HepG2 (cell line): ENCODE data around the gene KRTDAP. TPM values are rescaled to one million over a fixed set of nuclear protein-coding genes. Genes with fewer than 3 reads are reported as not detected.

Source experiments
- ETV6 ChIP-seq: sonication (generic); formaldehyde crosslinking; conservative IDR thresholded peaks from 2 replicates; pipeline ENCODE4 v1.4.0; 2020; ENCODE audit warnings: missing genetic modification reagents
- JARID2 ChIP-seq: sonication (generic); formaldehyde crosslinking; IDR thresholded peaks from 2 replicates; pipeline ENCODE4 v1.8.1; 2023; ENCODE audit warnings: missing genetic modification reagents, inconsistent platforms; ENCODE audit not compliant: insufficient replicate concordance
- RBM39 ChIP-seq: fragments of 200-400 bp; formaldehyde crosslinking; IDR thresholded peaks from one replicate; pipeline ENCODE4 v1.6.1; 2018; ENCODE audit warnings: antibody characterized with exemption, mild to moderate bottlenecking, low read depth, low read length; ENCODE audit not compliant: poor library complexity, severe bottlenecking
- SMC3 ChIP-seq: IDR thresholded peaks from 2 replicates; pipeline ENCODE4 v1.6.1; 2011; ENCODE audit warnings: low read length, improper control_type of control experiment
- TFAP4 ChIP-seq: sonication (generic); IDR thresholded peaks from 2 replicates; pipeline ENCODE4 v1.6.1; 2016; ENCODE audit warnings: low read depth, borderline replicate concordance
- WIZ ChIP-seq: sonication (generic); formaldehyde crosslinking; IDR thresholded peaks from 2 replicates; pipeline ENCODE4 v1.5.1; 2020; ENCODE audit warnings: mild to moderate bottlenecking, missing genetic modification reagents
- ZNF644 ChIP-seq: IDR thresholded peaks from 2 replicates; pipeline ENCODE4 v1.6.1; 2016; ENCODE audit warnings: low read depth
- ZNF687 ChIP-seq: sonication (generic); formaldehyde crosslinking; IDR thresholded peaks from 2 replicates; pipeline ENCODE4 v1.5.1; 2020; ENCODE audit warnings: mild to moderate bottlenecking, missing genetic modification reagents, moderate library complexity
- polyA plus RNA-seq, 8 experiments: library from polyadenylated mRNA; depleted of rRNA in 3 of 8; stranded (reverse) in 7 of 8; unstranded in 1 of 8; fragments of >200 nt; fragmentation: Illumina TruSeq in 4 of 8; extraction: Trizol in 4 of 8; gene quantifications; 2 replicates each; pipeline versions ENCODE4 v1.2.1 to v1.2.3, GENCODE V29; 2011 to 2016; ENCODE audit warnings: low read depth in 4 of 8, missing spikeins in 1 of 8, mixed read lengths in 1 of 8; ENCODE audit not compliant: insufficient read depth in 1 of 8
- total RNA-seq, 5 experiments: library from RNA; depleted of rRNA; stranded (reverse); fragments of >200 nt; fragmentation: Illumina TruSeq; extraction: Trizol; gene quantifications; 2 replicates each; pipeline ENCODE4 v1.2.3, GENCODE V29; 2016; ENCODE audit warnings: low read depth in 1 of 5
- TF ChIP-seq, protein P1 (sequence below): sonication (generic); formaldehyde crosslinking; IDR thresholded peaks from 2 replicates; pipeline ENCODE4 v1.5.1; 2020; ENCODE audit warnings: missing genetic modification reagents, mild to moderate bottlenecking, borderline replicate concordance
- TF ChIP-seq, protein P2 (sequence below), 2 experiments: sonication (generic) in 1 of 2; formaldehyde crosslinking in 1 of 2; IDR thresholded peaks; 2 replicates each; pipeline versions ENCODE4 v1.4.0 to v1.6.1; 2018 to 2020; ENCODE audit warnings: missing genetic modification reagents in 2 of 2, borderline replicate concordance in 1 of 2, low read depth in 1 of 2, mild to moderate bottlenecking in 1 of 2, missing biosample characterization in 1 of 2
- TF ChIP-seq, protein P3 (sequence below): IDR thresholded peaks from 2 replicates; pipeline ENCODE4 v1.6.1; 2012; ENCODE audit warnings: inconsistent platforms
- TF ChIP-seq, protein P4 (sequence below): sonication (generic); formaldehyde crosslinking; IDR thresholded peaks from 2 replicates; pipeline ENCODE4 v1.5.1; 2020; ENCODE audit warnings: missing genetic modification reagents, mild to moderate bottlenecking, borderline replicate concordance

Gene KRTDAP
- total and polyA plus RNA-seq, 2 of the 13 experiments (the other 11 are each of a cell fraction or from before 2014, with no cell fraction given): 0.86 to 1.5 TPM

DNA sequence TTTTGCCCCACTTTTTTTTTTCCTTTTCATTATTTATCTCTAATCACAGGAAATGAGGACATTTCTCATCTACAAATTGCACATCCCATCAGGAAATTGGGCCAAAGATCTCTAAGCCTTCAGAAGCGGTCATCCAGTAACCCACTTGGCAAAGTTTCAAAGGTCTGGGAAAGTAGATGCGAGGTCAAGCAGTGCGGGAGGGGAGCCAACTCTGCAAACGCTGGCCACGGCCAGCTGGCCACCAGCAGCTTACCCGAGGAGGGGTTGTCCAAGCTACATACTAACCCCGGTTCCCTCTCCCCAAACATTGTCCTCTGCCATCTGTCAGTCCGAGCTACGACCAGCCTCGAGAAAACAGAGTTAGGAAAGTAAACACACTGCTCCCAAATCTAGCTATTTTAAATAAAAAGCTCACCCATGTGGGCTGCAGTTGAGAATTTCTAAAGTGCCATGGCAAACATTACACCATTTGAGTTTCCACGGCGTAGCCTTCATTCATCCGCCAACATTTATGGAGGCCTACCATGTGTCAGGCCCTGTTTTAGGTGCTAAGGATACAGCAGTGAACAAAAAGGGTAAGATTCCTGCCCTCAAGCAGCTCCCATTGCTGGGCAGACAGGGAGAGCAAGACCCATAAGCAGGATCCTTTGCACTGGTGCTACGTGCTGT lies 30.7 kb downstream of the KRTDAP start (continued):
- TF ChIP-seq, protein P1, sequence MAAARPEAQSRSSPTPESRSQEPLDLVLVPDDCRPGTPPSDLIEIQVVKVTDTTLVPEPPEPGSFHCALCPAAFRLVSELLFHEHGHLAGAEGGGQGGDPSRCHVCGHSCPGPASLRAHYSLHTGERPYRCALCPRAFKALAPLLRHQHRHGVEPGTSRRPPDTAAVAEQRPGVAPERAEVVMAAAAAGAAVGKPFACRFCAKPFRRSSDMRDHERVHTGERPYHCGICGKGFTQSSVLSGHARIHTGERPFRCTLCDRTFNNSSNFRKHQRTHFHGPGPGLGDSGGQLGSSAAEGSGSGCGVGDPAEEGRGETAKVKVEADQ: no peak
- TF ChIP-seq, protein P2, sequence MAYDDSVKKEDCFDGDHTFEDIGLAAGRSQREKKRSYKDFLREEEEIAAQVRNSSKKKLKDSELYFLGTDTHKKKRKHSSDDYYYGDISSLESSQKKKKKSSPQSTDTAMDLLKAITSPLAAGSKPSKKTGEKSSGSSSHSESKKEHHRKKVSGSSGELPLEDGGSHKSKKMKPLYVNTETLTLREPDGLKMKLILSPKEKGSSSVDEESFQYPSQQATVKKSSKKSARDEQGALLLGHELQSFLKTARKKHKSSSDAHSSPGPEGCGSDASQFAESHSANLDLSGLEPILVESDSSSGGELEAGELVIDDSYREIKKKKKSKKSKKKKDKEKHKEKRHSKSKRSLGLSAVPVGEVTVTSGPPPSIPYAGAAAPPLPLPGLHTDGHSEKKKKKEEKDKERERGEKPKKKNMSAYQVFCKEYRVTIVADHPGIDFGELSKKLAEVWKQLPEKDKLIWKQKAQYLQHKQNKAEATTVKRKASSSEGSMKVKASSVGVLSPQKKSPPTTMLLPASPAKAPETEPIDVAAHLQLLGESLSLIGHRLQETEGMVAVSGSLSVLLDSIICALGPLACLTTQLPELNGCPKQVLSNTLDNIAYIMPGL (CRISPR knock-in tag; IDR thresholded peaks at IDR 0.05; ENCODE audit: borderline replicate concordance in 1 of 2, low read depth in 1 of 2): 0 out of 4 replicates have a peak, but pooled peaks of 1 of the 2 experiments have one; percentile 14
- TF ChIP-seq ZNF644 (CRISPR knock-in tag) (no peak), RBM39 (peak; percentile 36), ZNF687 (CRISPR knock-in tag) (peak; percentile 71), SMC3 (no peak), ETV6 (no peak), WIZ (CRISPR knock-in tag) (no peak), JARID2 (CRISPR knock-in tag) (no peak), TFAP4 (peak; percentile 88; the same call in 1 of the 2 replicates)
- TF ChIP-seq, protein P3, sequence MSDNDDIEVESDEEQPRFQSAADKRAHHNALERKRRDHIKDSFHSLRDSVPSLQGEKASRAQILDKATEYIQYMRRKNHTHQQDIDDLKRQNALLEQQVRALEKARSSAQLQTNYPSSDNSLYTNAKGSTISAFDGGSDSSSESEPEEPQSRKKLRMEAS: peak; percentile 29; the same call in 1 of the 2 replicates
- TF ChIP-seq, protein P4, sequence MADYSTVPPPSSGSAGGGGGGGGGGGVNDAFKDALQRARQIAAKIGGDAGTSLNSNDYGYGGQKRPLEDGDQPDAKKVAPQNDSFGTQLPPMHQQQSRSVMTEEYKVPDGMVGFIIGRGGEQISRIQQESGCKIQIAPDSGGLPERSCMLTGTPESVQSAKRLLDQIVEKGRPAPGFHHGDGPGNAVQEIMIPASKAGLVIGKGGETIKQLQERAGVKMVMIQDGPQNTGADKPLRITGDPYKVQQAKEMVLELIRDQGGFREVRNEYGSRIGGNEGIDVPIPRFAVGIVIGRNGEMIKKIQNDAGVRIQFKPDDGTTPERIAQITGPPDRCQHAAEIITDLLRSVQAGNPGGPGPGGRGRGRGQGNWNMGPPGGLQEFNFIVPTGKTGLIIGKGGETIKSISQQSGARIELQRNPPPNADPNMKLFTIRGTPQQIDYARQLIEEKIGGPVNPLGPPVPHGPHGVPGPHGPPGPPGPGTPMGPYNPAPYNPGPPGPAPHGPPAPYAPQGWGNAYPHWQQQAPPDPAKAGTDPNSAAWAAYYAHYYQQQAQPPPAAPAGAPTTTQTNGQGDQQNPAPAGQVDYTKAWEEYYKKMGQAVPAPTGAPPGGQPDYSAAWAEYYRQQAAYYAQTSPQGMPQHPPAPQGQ (CRISPR knock-in tag): no peak
